ENCODE data around the gene SIDT2. TPM values are rescaled to one million over a fixed set of nuclear protein-coding genes. Genes with fewer than 3 reads are reported as not detected.
A peak's percentile ranks its signal among the peaks of the same experiment; 100 is the strongest.
"Not testable (repeated sequence)": the region's sequence is repeated elsewhere in the genome, so short reads cannot be mapped to it uniquely, and the experiment has no call there.

Gene SIDT2
- total RNA-seq, 1 donor from 2014 or later: 9.8 TPM

- no peak for ATAC-seq
Measured at GRCh38 chr11:117172724-117173421, 5.7 kb upstream of the SIDT2 start.

GRCh38 chr11:117175104-117175503 is 3.4 kb upstream of the SIDT2 start:
- no peak for ATAC-seq

- no peak for ATAC-seq
Measured at GRCh38 chr11:117175781-117176180, 2.8 kb upstream of the SIDT2 start.

GRCh38 chr11:117176186-117176585 is 2.4 kb upstream of the SIDT2 start:
- ATAC-seq: no peak

- no peak for ATAC-seq
Measured at GRCh38 chr11:117177534-117178209, 871 bp upstream of the SIDT2 start.

GRCh38 chr11:117179048-117179999 is 781 bp downstream of the SIDT2 start:
- peak; percentile 32 for ATAC-seq

GRCh38 chr11:117180020-117180419 is 1.5 kb downstream of the SIDT2 start:
- no peak for ATAC-seq

- ATAC-seq: peak; percentile 17
Measured at GRCh38 chr11:117180661-117181585, 2.4 kb downstream of the SIDT2 start.

- no peak for ATAC-seq
Measured at GRCh38 chr11:117181586-117182550, 3.3 kb downstream of the SIDT2 start.

GRCh38 chr11:117182551-117182935 is 4.0 kb downstream of the SIDT2 start:
- ATAC-seq: no peak

- not testable (repeated sequence) for ATAC-seq
Measured at GRCh38 chr11:117183178-117183577, 4.6 kb downstream of the SIDT2 start.

GRCh38 chr11:117183724-117184349 is 5.3 kb downstream of the SIDT2 start:
- peak; percentile 70 for ATAC-seq

GRCh38 chr11:117185736-117186430 is 7.3 kb downstream of the SIDT2 start:
- ATAC-seq: no peak

- ATAC-seq: no peak
Measured at GRCh38 chr11:117186431-117186761, 7.9 kb downstream of the SIDT2 start.

- ATAC-seq: no peak
Measured at GRCh38 chr11:117187007-117187406, 8.5 kb downstream of the SIDT2 start.

GRCh38 chr11:117187428-117187798 is 8.9 kb downstream of the SIDT2 start:
- no peak for ATAC-seq

GRCh38 chr11:117187799-117188481 is 9.4 kb downstream of the SIDT2 start:
- no peak for ATAC-seq

GRCh38 chr11:117188620-117189081 is 10.1 kb downstream of the SIDT2 start:
- no peak for ATAC-seq

All from esophagus mucosa (tissue), 1 donor.